Erythroblast (primary cell): ENCODE results near the gene CSNK2A1.

ENCODE experiments used
- GATA1 ChIP-seq: IDR thresholded peaks from 2 replicates; pipeline ENCODE4 v1.6.1; 2011; ENCODE audit warnings: low read depth, mild to moderate bottlenecking, control low read depth, low read length, moderate library complexity
- POLR2A ChIP-seq: IDR thresholded peaks from 2 replicates; pipeline ENCODE4 v1.6.1; 2011; ENCODE audit warnings: mild to moderate bottlenecking, low read length

- TF ChIP-seq POLR2A (no peak), GATA1 (no peak)
Measured at GRCh38 chr20:479487-479886, 64.1 kb downstream of the CSNK2A1 start.
